A549 (cell line): Measurements from ENCODE around the gene LGR6. TPM values are rescaled to one million over a fixed set of nuclear protein-coding genes. Genes with fewer than 3 reads are reported as not detected.

Experiments used
- ATAC-seq, 2 experiments: fragments of 200-7000 bp in 1 of 2; fragments of >200 bp in 1 of 2; cut with Nextera tagmentation in 1 of 2; cut with Tn5 transposase in 1 of 2; 3 replicates each; pipeline versions ENCODE4 v1.8.0 to v1.9.1; 2018 to 2020; ENCODE audit warnings: mild to moderate bottlenecking in 1 of 2, moderate library complexity in 1 of 2
- CTCF ChIA-PET: fragments of 300-600 bp; sonication (Branson Sonifier 250); formaldehyde crosslinking; extraction: SDS; loops from one replicate; lab custom pipeline; 2021; ENCODE audit warnings: antibody characterized with exemption, inconsistent platforms; lab: Yijun Ruan, JAX
- POLR2A ChIA-PET: fragments of 350-600 bp; formaldehyde crosslinking; extraction: SDS; loops from one replicate; lab custom pipeline; 2021; ENCODE audit warnings: antibody characterized with exemption, inconsistent platforms; lab: Yijun Ruan, JAX
- DNase-seq, 2 experiments: peaks; one replicate each; pipeline versions ENCODE4 v3.0.0 to v3.0.0-alpha.2; 2011 to 2016; ENCODE audit warnings: low read depth in 1 of 2, low spot score in 1 of 2
- FAIRE-seq: peaks from 2 replicates; lab custom pipeline; 2011; peaks lifted over from hg19 to GRCh38; lab: Jason Lieb, UNC
- H3K27ac ChIP-seq, 2 experiments: fragments of >200 bp; sonication (Bioruptor Twin); formaldehyde crosslinking; 3 replicates each; pipeline ENCODE4 v1.5.1; 2016 to 2017
- H3K4me1 ChIP-seq: fragments of >200 bp; sonication (Bioruptor Twin); formaldehyde crosslinking; 3 replicates; pipeline ENCODE4 v1.6.1; 2016
- H3K4me2 ChIP-seq: fragments of >200 bp; sonication (Bioruptor Twin); formaldehyde crosslinking; 3 replicates; pipeline ENCODE4 v1.6.1; 2016
- H3K4me3 ChIP-seq: fragments of >200 bp; sonication (Bioruptor Twin); formaldehyde crosslinking; 3 replicates; pipeline ENCODE4 v1.5.1; 2016
- H3K9me3 ChIP-seq: fragments of >200 bp; sonication (Bioruptor Twin); formaldehyde crosslinking; 3 replicates; pipeline ENCODE4 v1.6.1; 2016
- CBX8 ChIP-seq: fragments of 200-600 bp; sonication (generic); IDR thresholded peaks from 2 replicates; pipeline ENCODE4 v1.6.1; 2016
- CHD2 ChIP-seq: fragments of 150-350 bp; IDR thresholded peaks from 2 replicates; pipeline ENCODE4 v1.6.1; 2014; ENCODE audit warnings: low read length; ENCODE audit not compliant: partially characterized antibody
- CHD4 ChIP-seq: fragments of 200-600 bp; sonication (generic); IDR thresholded peaks from 2 replicates; pipeline ENCODE4 v1.6.1; 2016; ENCODE audit warnings: antibody characterized with exemption, mild to moderate bottlenecking, borderline replicate concordance
- EHF ChIP-seq: fragments of 250-450 bp; sonication (Bioruptor Pico); IDR thresholded peaks from 2 replicates; pipeline ENCODE4 v1.5.0; 2020; ENCODE audit warnings: mild to moderate bottlenecking
- FOSL2 ChIP-seq, 2 experiments: fragments of 450-650 bp in 1 of 2; fragments of >200 bp in 1 of 2; sonication (Bioruptor Twin) in 1 of 2; formaldehyde crosslinking; IDR thresholded peaks; 2 replicates each; pipeline versions ENCODE4 v1.5.0 to v1.6.1; 2016 to 2020; ENCODE audit warnings: mild to moderate bottlenecking in 1 of 2, moderate library complexity in 1 of 2
- HDAC2 ChIP-seq: fragments of 200-600 bp; sonication (generic); IDR thresholded peaks from 2 replicates; pipeline ENCODE4 v1.6.1; 2016
- HEYL ChIP-seq: fragments of 250-450 bp; sonication (Bioruptor Pico); IDR thresholded peaks from 2 replicates; pipeline ENCODE4 v1.8.0; 2021; ENCODE audit warnings: mild to moderate bottlenecking, moderate library complexity
- HMGXB4 ChIP-seq: fragments of 250-450 bp; sonication (Bioruptor Pico); IDR thresholded peaks from 2 replicates; pipeline ENCODE4 v1.5.0; 2021; ENCODE audit warnings: mild to moderate bottlenecking, moderate library complexity, borderline replicate concordance
- HOXB13 ChIP-seq: fragments of 250-450 bp; sonication (Bioruptor Pico); IDR thresholded peaks from 2 replicates; pipeline ENCODE4 v1.5.0; 2020; ENCODE audit warnings: low read depth, mild to moderate bottlenecking, moderate library complexity
- JUN ChIP-seq, 2 experiments: fragments of >200 bp; sonication (Bioruptor Twin); formaldehyde crosslinking; IDR thresholded peaks; 2 replicates in 1 of 2; 3 replicates in 1 of 2; pipeline ENCODE4 v1.6.1; 2016 to 2017
- JUNB ChIP-seq: fragments of >200 bp; sonication (Bioruptor Twin); formaldehyde crosslinking; IDR thresholded peaks from 2 replicates; pipeline ENCODE4 v1.6.1; 2016
- KDM1A ChIP-seq: fragments of 200-600 bp; sonication (generic); IDR thresholded peaks from 2 replicates; pipeline ENCODE4 v1.6.1; 2016; ENCODE audit warnings: low read depth, mild to moderate bottlenecking
- MAFK ChIP-seq: fragments of 450-650 bp; IDR thresholded peaks from 2 replicates; pipeline ENCODE4 v1.6.1; 2014; ENCODE audit not compliant: partially characterized antibody
- NPAS2 ChIP-seq: fragments of 250-450 bp; sonication (Bioruptor Pico); IDR thresholded peaks from 2 replicates; pipeline ENCODE4 v1.8.0; 2022; ENCODE audit warnings: mild to moderate bottlenecking, moderate library complexity, borderline replicate concordance
- NR3C1 ChIP-seq: fragments of >200 bp; sonication (Bioruptor Twin); formaldehyde crosslinking; IDR thresholded peaks from 3 replicates; pipeline ENCODE4 v1.6.1; 2017
- PHF8 ChIP-seq: fragments of 200-600 bp; sonication (generic); IDR thresholded peaks from 2 replicates; pipeline ENCODE4 v1.6.1; 2016; ENCODE audit warnings: low read depth, mild to moderate bottlenecking, antibody characterized with exemption, moderate library complexity, borderline replicate concordance
- POLR2AphosphoS2 ChIP-seq: conservative IDR thresholded peaks from 2 replicates; pipeline ENCODE4 v1.6.1; 2012; ENCODE audit warnings: low read length, improper control_type of control experiment, inconsistent platforms
- SREBF2 ChIP-seq: fragments of 450-650 bp; IDR thresholded peaks from 2 replicates; pipeline ENCODE4 v1.6.1; 2014; ENCODE audit warnings: mild to moderate bottlenecking, moderate library complexity
- TP53 ChIP-seq: fragments of 250-450 bp; sonication (Bioruptor Pico); IDR thresholded peaks from 2 replicates; pipeline ENCODE4 v1.5.0; 2021; ENCODE audit warnings: mild to moderate bottlenecking, moderate library complexity
- ZNF302 ChIP-seq: fragments of 250-450 bp; sonication (Bioruptor Pico); IDR thresholded peaks from 2 replicates; pipeline ENCODE4 v1.9.0; 2021; ENCODE audit warnings: inconsistent platforms, mild to moderate bottlenecking, moderate library complexity
- ZSCAN20 ChIP-seq: fragments of 250-450 bp; sonication (Bioruptor Pico); IDR thresholded peaks from 2 replicates; pipeline ENCODE4 v1.8.0; 2022; ENCODE audit warnings: mild to moderate bottlenecking, moderate library complexity
- WGBS: methylation state at CpG from one replicate; pipeline ENCODE4 v1.1.6; 2017; ENCODE audit errors: missing lambda C conversion rate; 5-methylcytosine and 5-hydroxymethylcytosine counted together
- polyA plus RNA-seq, 4 experiments: library from polyadenylated mRNA; depleted of rRNA in 3 of 4; stranded (reverse); fragments of >200 nt; fragmentation: RNase III in 1 of 4; extraction: RNeasy Plus Mini Kit Qiagen cat#74134 plus additional on column Dnase treatment in 1 of 4; gene quantifications; 2 replicates in 3 of 4; 3 replicates in 1 of 4; pipeline ENCODE4 v1.2.3, GENCODE V29; 2011 to 2017
- TF ChIP-seq, protein P1 (sequence below): IDR thresholded peaks from 2 replicates; pipeline ENCODE4 v1.6.1; 2012; ENCODE audit warnings: low read depth, borderline replicate concordance

The LGR6 gene
- polyA plus RNA-seq, 2 of the 4 experiments (the other 2 are of a cell fraction) = 0.84 to 1.1 TPM

- POLR2A ChIA-PET = no interaction called here
- ATAC-seq (peak; percentile 26 to 66; a peak in 4 of 6 replicates), FAIRE-seq (no peak)
- WGBS = 21% methylated on average over 4 of the region's 4 CpGs
- Histone ChIP-seq H3K4me2 (peak overlapping the region; percentile 76), H3K4me1 (peaks cover 26% of the 10 kb centered on the region)
- TF ChIP-seq JUNB = peak; percentile 46
- peak; percentile 6; the same call in 1 of the 2 replicates for TF ChIP-seq FOSL2 (IDR thresholded peaks at IDR 0.05)
- TF ChIP-seq FOSL2 (CRISPR knock-in tag; IDR thresholded peaks at IDR 0.05) = peak; percentile 25; the same call in 1 of the 2 replicates
- no peak for TF ChIP-seq TP53
- TF ChIP-seq, all 56 proteins: peak for 2
- Histone ChIP-seq H3K4me3 (no peak overlapping the region), H3K27ac (peak overlapping the region; percentile 74 to 80), H3K9me3 (no peaks in the 10 kb centered on the region)
- DNase-seq = peak; percentile 53 to 66
- CTCF ChIA-PET = interaction anchor here (0.9 to 2.7 kb wide), 13 partner anchors 11 to 519 kb away, joined by 3 to 20 read pairs (median 5); no protein-coding TSS in a partner anchor
These were observed 6.5 kb downstream of the LGR6 start for GRCh38 chr1:202200112-202200548.

GRCh38 chr1:202200669-202201068 lies 7.1 kb downstream of the LGR6 start:
- ChIA-PET POLR2A (no interaction called here), CTCF (interaction anchor here (0.8 to 2.7 kb wide), 13 partner anchors 8 to 172 kb away, joined by 3 to 20 read pairs (median 5); no protein-coding TSS in a partner anchor)
- no peak for TF ChIP-seq EHF
- no peak for TF ChIP-seq MAFK
- no peak for TF ChIP-seq CHD4
- no peak for TF ChIP-seq KDM1A
- no peak for TF ChIP-seq JUN (IDR thresholded peaks at IDR 0.05)
- no peak for TF ChIP-seq PHF8
- TF ChIP-seq HEYL = no peak
- no peak for TF ChIP-seq CBX8
- TF ChIP-seq ZNF302 (CRISPR knock-in tag) = no peak
- DNase-seq = no peak
- peak overlapping the region; percentile 76 for H3K4me2 ChIP-seq
- H3K27ac ChIP-seq = peak overlapping the region; percentile 74 to 80; a peak in 4 of 6 replicates
- H3K9me3 ChIP-seq = no peaks in the 10 kb centered on the region
- H3K4me1 ChIP-seq = peaks cover 26% of the 10 kb centered on the region
- 93% methylated on average over 8 of the region's 8 CpGs for WGBS
- no peak overlapping the region for H3K4me3 ChIP-seq
- no peak for ATAC-seq
- FAIRE-seq = no peak

- no peak for DNase-seq
- no peak for FAIRE-seq
- peak overlapping the region; percentile 1 to 80; a peak in 4 of 6 replicates for H3K27ac ChIP-seq
- WGBS = 94% methylated on average over 3 of the region's 3 CpGs
- H3K9me3 ChIP-seq = no peaks in the 10 kb centered on the region; the same call in 2 of the 3 replicates
- ChIA-PET CTCF (interaction anchor here (0.8 to 2.7 kb wide), 9 partner anchors 9 to 171 kb away, joined by 3 to 20 read pairs (median 7); no protein-coding TSS in a partner anchor), POLR2A (no interaction called here)
- H3K4me2 ChIP-seq = no peak overlapping the region
- no peak overlapping the region for H3K4me3 ChIP-seq
- ATAC-seq = no peak
- peaks cover 26% of the 10 kb centered on the region for H3K4me1 ChIP-seq
- no peak for TF ChIP-seq POLR2AphosphoS2
- no peak for TF ChIP-seq HDAC2
- TF ChIP-seq SREBF2 = no peak
- TF ChIP-seq HMGXB4 (CRISPR knock-in tag) = no peak
- no peak for TF ChIP-seq ZSCAN20 (CRISPR knock-in tag)
- no peak for TF ChIP-seq JUN (IDR thresholded peaks at IDR 0.05)
- no peak for TF ChIP-seq NPAS2 (CRISPR knock-in tag)
- TF ChIP-seq TP53 = no peak
These were observed 7.7 kb downstream of the LGR6 start for GRCh38 chr1:202201266-202201665.

DNA sequence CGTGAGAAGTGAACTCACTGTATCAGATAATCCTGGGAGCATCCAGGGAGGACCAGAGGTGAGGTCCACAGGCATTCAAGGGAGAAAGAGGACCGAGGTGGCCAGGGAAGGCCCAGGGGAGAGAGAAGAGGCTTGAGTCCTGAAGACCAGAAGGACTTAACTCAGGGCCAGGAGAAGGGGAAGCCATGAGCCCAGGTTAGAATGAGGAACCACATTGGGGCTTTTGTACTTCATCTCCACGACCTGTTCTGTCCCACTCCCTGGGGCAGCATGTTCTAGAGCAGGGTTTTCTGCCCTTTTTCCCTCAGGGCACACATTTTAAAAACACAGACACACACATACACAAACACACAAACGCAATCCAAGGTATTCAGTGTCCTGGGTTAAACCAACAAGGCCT lies 8.4 kb downstream of the LGR6 start:
- Histone ChIP-seq H3K27ac (peak overlapping the region in 1 of 2 experiments; percentile 24; a peak in 1 of 6 replicates), H3K4me2 (no peak overlapping the region), H3K4me1 (peaks cover 26% of the 10 kb centered on the region), H3K4me3 (no peak overlapping the region), H3K9me3 (no peaks in the 10 kb centered on the region; the same call in 2 of the 3 replicates)
- no peak for ATAC-seq
- WGBS = 59% methylated on average over 4 of the region's 4 CpGs
- no peak for DNase-seq
- FAIRE-seq = no peak
- POLR2A ChIA-PET = no interaction called here
- CTCF ChIA-PET = interaction anchor here (1.2 to 2.7 kb wide), 7 partner anchors 9 to 113 kb away, joined by 3 to 20 read pairs (median 7); partner anchors contain the start of gene LGR6
- TF ChIP-seq HOXB13 (CRISPR knock-in tag) (no peak), ZSCAN20 (CRISPR knock-in tag) (no peak), CHD2 (no peak), NR3C1 (no peak), CBX8 (no peak), ZNF302 (CRISPR knock-in tag) (no peak)
- TF ChIP-seq, protein P1, sequence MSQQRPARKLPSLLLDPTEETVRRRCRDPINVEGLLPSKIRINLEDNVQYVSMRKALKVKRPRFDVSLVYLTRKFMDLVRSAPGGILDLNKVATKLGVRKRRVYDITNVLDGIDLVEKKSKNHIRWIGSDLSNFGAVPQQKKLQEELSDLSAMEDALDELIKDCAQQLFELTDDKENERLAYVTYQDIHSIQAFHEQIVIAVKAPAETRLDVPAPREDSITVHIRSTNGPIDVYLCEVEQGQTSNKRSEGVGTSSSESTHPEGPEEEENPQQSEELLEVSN = no peak
